Measurements from ENCODE around the gene TLR8.
A peak's percentile ranks its signal among the peaks of the same experiment; 100 is the strongest.

TLR8 gene

GRCh38 chrX:12906046-12906761 lies at the start of gene TLR8:
TLR8 (plus strand) TSS chrX:12906620; CDS start chrX:12906707, 87 bp downstream.
- DNase-seq = no peak

- DNase-seq = no peak
These were observed 41.1 kb upstream of the TLR8 start for GRCh38 chrX:12865359-12865758.

- no peak for DNase-seq
These were observed 39.7 kb upstream of the TLR8 start, which contains the start of gene TLR7 for GRCh38 chrX:12866451-12867377. TLR7 (plus strand) TSS chrX:12867072; CDS start chrX:12867579, 507 bp downstream.

- DNase-seq = no peak
These were observed 38.7 kb upstream of the TLR8 start for GRCh38 chrX:12867685-12868084.

- no peak for DNase-seq
These were observed 37.7 kb upstream of the TLR8 start for GRCh38 chrX:12868747-12869146.

- DNase-seq = no peak
These were observed 35.2 kb upstream of the TLR8 start for GRCh38 chrX:12871257-12871656.

- no peak for DNase-seq
These were observed 33.7 kb upstream of the TLR8 start for GRCh38 chrX:12872741-12873140.

GRCh38 chrX:12874581-12874980 lies 31.8 kb upstream of the TLR8 start:
- DNase-seq = no peak

- no peak for DNase-seq
These were observed 29.0 kb upstream of the TLR8 start for GRCh38 chrX:12877386-12877785.

- DNase-seq = no peak
These were observed 27.9 kb upstream of the TLR8 start for GRCh38 chrX:12878536-12878935.

- DNase-seq = no peak
These were observed 24.5 kb upstream of the TLR8 start for GRCh38 chrX:12881914-12882313.

GRCh38 chrX:12885508-12885907 lies 20.9 kb upstream of the TLR8 start:
- no peak for DNase-seq

- no peak for DNase-seq
These were observed 19.9 kb upstream of the TLR8 start for GRCh38 chrX:12886545-12886944.

GRCh38 chrX:12887141-12887540 lies 19.3 kb upstream of the TLR8 start:
- DNase-seq = no peak

- no peak for DNase-seq
These were observed 18.7 kb upstream of the TLR8 start for GRCh38 chrX:12887767-12888166.

- no peak for DNase-seq
These were observed 16.0 kb upstream of the TLR8 start for GRCh38 chrX:12890467-12890866.

GRCh38 chrX:12891171-12891570 lies 15.2 kb upstream of the TLR8 start:
- no peak for DNase-seq

- DNase-seq = no peak
These were observed 14.4 kb upstream of the TLR8 start for GRCh38 chrX:12891915-12892506.

GRCh38 chrX:12892716-12893115 lies 13.7 kb upstream of the TLR8 start:
- DNase-seq = no peak

GRCh38 chrX:12894074-12895030 lies 12.1 kb upstream of the TLR8 start:
- peak; percentile 5 for DNase-seq

GRCh38 chrX:12895866-12896265 lies 10.6 kb upstream of the TLR8 start:
- DNase-seq = no peak

- no peak for DNase-seq
These were observed 9.5 kb upstream of the TLR8 start for GRCh38 chrX:12896935-12897334.

Measured in stimulated activated naive CD4-positive, alpha-beta T cell treated with Interleukin-2 at 50 U/mL for 16 hours (primary cell).